HepG2 (cell line): Measurements from ENCODE around the gene VKORC1.

ENCODE experiments used
- FOXA3 ChIP-seq: IDR thresholded peaks from 2 replicates; pipeline ENCODE4 v1.6.1; 2016; ENCODE audit warnings: missing genetic modification reagents, missing compliant biosample characterization
- ZNF446 ChIP-seq: sonication (generic); formaldehyde crosslinking; IDR thresholded peaks from 2 replicates; pipeline ENCODE4 v1.5.0; 2020; ENCODE audit warnings: mild to moderate bottlenecking, missing genetic modification reagents

GRCh38 chr16:31136287-31136662 is 41.7 kb upstream of the VKORC1 start:
- no peak for TF ChIP-seq FOXA3 (CRISPR knock-in tag)
- TF ChIP-seq ZNF446 (CRISPR knock-in tag) = no peak
